ENCODE results near the gene PAGR1.

The PAGR1 gene

GRCh38 chr16:29844575-29845331, 28.8 kb downstream of the PAGR1 start:
- Histone ChIP-seq H3K4me3 (no peak overlapping the region), H3K36me3 (replicated peaks) (no peaks in the 10 kb centered on the region), H3K4me1 (no peaks in the 10 kb centered on the region), H3K9me3 (no peaks in the 10 kb centered on the region), H3K27me3 (ENCODE audit: low read depth) (no peaks in the 10 kb centered on the region)
- DNase-seq (ENCODE audit: low spot score in 2 of 2) = no peak
- in situ Hi-C loops (cut with MboI; ENCODE audit: low sequenced_read_pairs) = no loop called here

- no peaks in the 10 kb centered on the region for H3K27me3 ChIP-seq (ENCODE audit: low read depth)
- no peaks in the 10 kb centered on the region for H3K9me3 ChIP-seq
- no peak overlapping the region for H3K4me3 ChIP-seq
- in situ Hi-C loops (cut with MboI; ENCODE audit: low sequenced_read_pairs) = no loop called here
- no peaks in the 10 kb centered on the region for H3K4me1 ChIP-seq
- H3K36me3 ChIP-seq (replicated peaks) = no peaks in the 10 kb centered on the region
- no peak for DNase-seq (ENCODE audit: low spot score in 2 of 2)
Observed at GRCh38 chr16:29845656-29846055, 29.7 kb downstream of the PAGR1 start.

GRCh38 chr16:29848420-29849297, 32.7 kb downstream of the PAGR1 start:
- no peaks in the 10 kb centered on the region for H3K36me3 ChIP-seq (replicated peaks)
- no peaks in the 10 kb centered on the region for H3K9me3 ChIP-seq
- in situ Hi-C loops (cut with MboI; ENCODE audit: low sequenced_read_pairs) = no loop called here
- no peak overlapping the region for H3K4me3 ChIP-seq
- no peaks in the 10 kb centered on the region for H3K4me1 ChIP-seq
- H3K27me3 ChIP-seq (ENCODE audit: low read depth) = no peaks in the 10 kb centered on the region
- peak; percentile 21 to 80 for DNase-seq (ENCODE audit: low spot score in 2 of 2)

- H3K9me3 ChIP-seq = no peaks in the 10 kb centered on the region
- H3K36me3 ChIP-seq (replicated peaks) = no peaks in the 10 kb centered on the region
- H3K4me3 ChIP-seq = no peak overlapping the region
- no peaks in the 10 kb centered on the region for H3K4me1 ChIP-seq
- in situ Hi-C loops (cut with MboI; ENCODE audit: low sequenced_read_pairs) = no loop called here
- no peaks in the 10 kb centered on the region for H3K27me3 ChIP-seq (ENCODE audit: low read depth)
- DNase-seq (ENCODE audit: low spot score in 2 of 2) = no peak
Observed at GRCh38 chr16:29849505-29849904, 33.6 kb downstream of the PAGR1 start.

GRCh38 chr16:29850998-29851397, 35.0 kb downstream of the PAGR1 start:
- no peaks in the 10 kb centered on the region for H3K9me3 ChIP-seq
- DNase-seq (ENCODE audit: low spot score in 2 of 2) = no peak
- in situ Hi-C loops (cut with MboI; ENCODE audit: low sequenced_read_pairs) = no loop called here
- no peak overlapping the region for H3K4me3 ChIP-seq
- no peaks in the 10 kb centered on the region for H3K27me3 ChIP-seq (ENCODE audit: low read depth)
- no peaks in the 10 kb centered on the region for H3K36me3 ChIP-seq (replicated peaks)
- H3K4me1 ChIP-seq = no peaks in the 10 kb centered on the region

- in situ Hi-C loops (cut with MboI; ENCODE audit: low sequenced_read_pairs) = no loop called here
- DNase-seq (ENCODE audit: low spot score in 2 of 2) = no peak
- H3K4me3 ChIP-seq = no peak overlapping the region
- no peaks in the 10 kb centered on the region for H3K4me1 ChIP-seq
- no peaks in the 10 kb centered on the region for H3K9me3 ChIP-seq
- H3K27me3 ChIP-seq (ENCODE audit: low read depth) = no peaks in the 10 kb centered on the region
- no peaks in the 10 kb centered on the region for H3K36me3 ChIP-seq (replicated peaks)
Observed at GRCh38 chr16:29852654-29853053, 36.7 kb downstream of the PAGR1 start.

GRCh38 chr16:29854520-29855100, 38.7 kb downstream of the PAGR1 start:
- H3K27me3 ChIP-seq (ENCODE audit: low read depth) = no peaks in the 10 kb centered on the region

GRCh38 chr16:29857133-29857760, 41.3 kb downstream of the PAGR1 start:
- no peaks in the 10 kb centered on the region for H3K4me1 ChIP-seq
- no peaks in the 10 kb centered on the region for H3K9me3 ChIP-seq
- in situ Hi-C loops (cut with MboI; ENCODE audit: low sequenced_read_pairs) = no loop called here
- no peak for DNase-seq (ENCODE audit: low spot score in 2 of 2)
- H3K27me3 ChIP-seq (ENCODE audit: low read depth) = no peaks in the 10 kb centered on the region
- H3K36me3 ChIP-seq (replicated peaks) = peaks cover 24% of the 10 kb centered on the region
- no peak overlapping the region for H3K4me3 ChIP-seq

More at GRCh38 chr16:29854520-29855100, 38.7 kb downstream of the PAGR1 start:
- Histone ChIP-seq H3K4me3 (no peak overlapping the region), H3K9me3 (no peaks in the 10 kb centered on the region), H3K4me1 (no peaks in the 10 kb centered on the region), H3K36me3 (replicated peaks) (peaks cover 12% of the 10 kb centered on the region; the same call in 1 of the 2 replicates)
- in situ Hi-C loops (cut with MboI; ENCODE audit: low sequenced_read_pairs) = no loop called here
- DNase-seq (ENCODE audit: low spot score in 2 of 2) = no peak

- DNase-seq (ENCODE audit: low spot score in 2 of 2) = no peak
- H3K27me3 ChIP-seq (ENCODE audit: low read depth) = no peaks in the 10 kb centered on the region
- in situ Hi-C loops (cut with MboI; ENCODE audit: low sequenced_read_pairs) = no loop called here
Observed at GRCh38 chr16:29858149-29858849, 42.3 kb downstream of the PAGR1 start.

GRCh38 chr16:29858974-29859373, 43.0 kb downstream of the PAGR1 start:
- no peaks in the 10 kb centered on the region for H3K27me3 ChIP-seq (ENCODE audit: low read depth)
- peaks cover 24% of the 10 kb centered on the region for H3K36me3 ChIP-seq (replicated peaks)
- H3K9me3 ChIP-seq = no peaks in the 10 kb centered on the region
- no peak overlapping the region for H3K4me3 ChIP-seq
- DNase-seq (ENCODE audit: low spot score in 2 of 2) = no peak
- H3K4me1 ChIP-seq = 0 out of 2 replicates have a peak, but pooled peaks cover 3% of the 10 kb centered on the region
- in situ Hi-C loops (cut with MboI; ENCODE audit: low sequenced_read_pairs) = no loop called here

More at GRCh38 chr16:29858149-29858849, 42.3 kb downstream of the PAGR1 start:
- no peaks in the 10 kb centered on the region for H3K9me3 ChIP-seq
- no peak overlapping the region for H3K4me3 ChIP-seq
- H3K36me3 ChIP-seq (replicated peaks) = peaks cover 24% of the 10 kb centered on the region
- H3K4me1 ChIP-seq = no peaks in the 10 kb centered on the region

GRCh38 chr16:29860218-29860617, 44.3 kb downstream of the PAGR1 start:
- H3K9me3 ChIP-seq = no peaks in the 10 kb centered on the region
- H3K4me3 ChIP-seq = no peak overlapping the region
- 0 out of 2 replicates have a peak, but pooled peaks cover 3% of the 10 kb centered on the region for H3K4me1 ChIP-seq
- H3K27me3 ChIP-seq (ENCODE audit: low read depth) = no peaks in the 10 kb centered on the region
- DNase-seq (ENCODE audit: low spot score in 2 of 2) = no peak
- in situ Hi-C loops (cut with MboI; ENCODE audit: low sequenced_read_pairs) = no loop called here
- peaks cover 24% of the 10 kb centered on the region for H3K36me3 ChIP-seq (replicated peaks)

GRCh38 chr16:29862383-29862883, 46.5 kb downstream of the PAGR1 start:
- no peaks in the 10 kb centered on the region for H3K9me3 ChIP-seq
- peak overlapping the region; percentile 63 for H3K4me3 ChIP-seq
- in situ Hi-C loops (cut with MboI; ENCODE audit: low sequenced_read_pairs) = no loop called here
- H3K27me3 ChIP-seq (ENCODE audit: low read depth) = no peaks in the 10 kb centered on the region
- peak in 1 of 2 experiments; percentile 34 for DNase-seq (ENCODE audit: low spot score in 2 of 2)
- peaks cover 24% of the 10 kb centered on the region for H3K36me3 ChIP-seq (replicated peaks)
- H3K4me1 ChIP-seq = 0 out of 2 replicates have a peak, but pooled peaks cover 3% of the 10 kb centered on the region

Data from HAP-1 (cell line).